ENCODE results near the gene SLC2A8.

The SLC2A8 gene

DNA sequence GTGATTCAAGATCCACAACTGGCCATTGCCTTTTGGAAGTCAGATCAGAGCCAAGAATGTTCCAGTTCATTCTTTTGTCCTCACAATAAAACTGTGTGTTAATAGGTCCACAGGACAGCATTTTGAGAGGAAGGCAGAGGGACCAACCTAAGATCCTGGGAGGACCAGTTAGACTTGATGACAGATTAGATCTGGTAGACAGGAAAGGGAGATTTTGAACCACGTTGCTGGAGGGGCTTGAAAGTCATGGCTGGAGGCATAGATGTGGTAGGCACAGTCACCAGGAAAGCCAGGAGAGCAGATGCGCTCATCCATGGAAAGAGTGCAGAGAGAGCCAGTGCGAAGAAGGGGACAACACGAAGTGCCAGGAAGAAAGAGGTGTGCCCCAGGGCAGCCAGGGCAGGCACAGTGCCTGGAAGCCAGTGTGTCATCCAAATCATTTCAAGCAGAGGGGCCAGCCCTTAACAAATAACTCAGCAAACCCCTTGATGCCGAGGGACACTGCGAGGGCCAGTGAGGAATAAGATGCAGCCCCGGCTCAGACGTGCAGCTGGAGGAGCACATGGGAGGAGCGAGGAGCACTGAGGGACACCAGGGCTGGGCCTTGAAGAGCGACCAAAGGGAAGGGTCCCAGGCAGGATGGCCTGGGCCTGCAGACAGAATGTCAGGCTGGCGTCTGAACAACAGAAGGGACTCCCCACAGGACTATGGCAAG is 12.8 kb upstream of the SLC2A8 start:
- DNase-seq = no peak

DNA sequence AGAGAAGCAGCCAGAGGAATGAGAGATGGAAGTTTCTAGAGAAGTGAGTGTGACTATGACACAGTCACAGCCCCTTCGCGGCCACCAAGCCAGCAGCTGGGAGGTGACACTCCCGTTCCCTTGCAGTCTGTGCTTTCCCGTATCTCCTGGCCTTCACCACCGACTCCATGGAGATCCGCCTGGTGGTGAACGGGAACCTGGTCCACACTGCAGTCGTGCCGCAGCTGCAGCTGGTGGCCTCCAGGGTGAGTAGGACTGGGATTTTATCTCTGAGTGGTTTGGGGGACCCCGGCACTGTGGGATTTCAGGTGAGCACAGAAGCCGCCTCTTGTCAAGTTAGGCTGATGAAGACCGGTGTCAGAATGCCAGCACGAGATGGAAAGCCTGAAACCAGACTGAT is 12.1 kb upstream of the SLC2A8 start:
- no peak for DNase-seq

DNA sequence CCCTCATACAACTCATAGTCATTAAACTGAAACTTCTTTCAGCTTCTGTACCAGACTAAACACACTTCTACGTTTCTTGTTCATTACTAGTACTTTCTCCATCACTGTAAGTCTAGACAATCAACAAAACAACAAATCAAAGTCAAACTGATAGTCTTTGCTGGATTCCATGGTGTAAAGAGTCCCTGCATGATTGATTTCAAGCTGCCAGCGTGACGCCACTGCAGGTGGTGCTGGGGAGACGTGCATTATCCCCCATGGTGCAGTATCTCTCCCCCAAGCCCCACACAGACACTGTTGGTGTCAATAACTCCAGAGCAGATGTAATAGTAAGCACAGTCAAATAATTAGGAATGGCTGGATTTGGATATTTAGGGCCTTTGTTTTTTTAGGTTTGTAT is 10.7 kb upstream of the SLC2A8 start:
- no peak for DNase-seq

DNA sequence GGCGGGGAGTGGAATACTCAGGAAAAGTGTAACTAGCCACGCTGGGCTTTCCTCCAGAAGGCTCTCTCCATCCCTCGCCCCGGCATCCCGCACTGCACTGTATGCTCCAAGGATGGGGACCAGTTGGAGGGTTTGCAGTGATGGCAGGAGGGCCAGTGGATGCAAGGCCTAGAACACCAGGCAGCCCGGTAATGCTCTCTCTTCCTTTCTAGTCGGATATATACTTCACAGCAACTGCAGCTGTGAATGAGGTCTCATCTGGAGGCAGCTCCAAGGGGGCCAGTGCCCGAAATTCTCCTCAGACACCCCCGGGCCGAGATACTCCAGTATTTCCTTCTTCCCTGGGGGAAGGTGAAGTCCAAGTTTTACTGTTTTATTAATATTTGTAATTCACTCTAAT is 10.0 kb upstream of the SLC2A8 start:
- DNase-seq = no peak

DNA sequence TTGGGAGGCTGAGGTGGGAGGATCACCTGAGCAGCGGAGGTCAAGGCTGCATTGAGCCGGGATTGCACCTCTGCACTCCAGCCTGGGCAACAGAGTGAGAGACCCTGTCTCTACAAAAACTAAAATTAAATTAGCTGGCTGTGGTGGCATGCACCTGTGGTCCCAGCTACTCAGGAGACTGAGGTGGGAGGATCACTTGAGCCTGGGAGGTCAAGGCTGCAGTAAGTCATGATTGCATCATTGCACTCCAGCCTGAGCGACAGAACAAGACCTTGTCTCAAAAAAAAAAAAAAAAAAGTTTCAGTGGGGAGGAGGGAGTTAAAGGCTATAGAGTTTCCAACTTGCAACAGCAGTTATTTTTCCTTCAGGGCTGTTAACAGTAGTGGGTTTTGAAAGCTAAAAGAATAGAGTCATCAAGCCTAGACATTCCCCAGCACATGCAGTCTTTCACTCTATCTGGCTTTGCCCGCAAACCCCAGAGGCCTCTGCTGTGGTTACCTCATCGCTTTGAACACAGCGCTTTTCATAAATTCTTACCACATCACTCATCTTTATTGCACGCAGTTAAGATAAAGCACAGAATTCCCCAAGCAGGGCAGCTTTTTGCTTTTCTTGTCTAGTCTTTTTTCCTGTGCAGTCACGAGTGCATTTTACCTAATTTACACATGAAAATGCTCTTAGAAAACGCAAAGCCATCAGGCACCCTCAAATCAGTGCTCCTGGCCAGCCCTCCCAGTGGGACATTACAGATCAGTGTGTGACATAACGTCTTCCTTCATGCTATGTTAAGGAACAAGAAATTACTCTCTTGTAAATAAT is 8.7 kb upstream of the SLC2A8 start:
- DNase-seq = peak; percentile 68

DNA sequence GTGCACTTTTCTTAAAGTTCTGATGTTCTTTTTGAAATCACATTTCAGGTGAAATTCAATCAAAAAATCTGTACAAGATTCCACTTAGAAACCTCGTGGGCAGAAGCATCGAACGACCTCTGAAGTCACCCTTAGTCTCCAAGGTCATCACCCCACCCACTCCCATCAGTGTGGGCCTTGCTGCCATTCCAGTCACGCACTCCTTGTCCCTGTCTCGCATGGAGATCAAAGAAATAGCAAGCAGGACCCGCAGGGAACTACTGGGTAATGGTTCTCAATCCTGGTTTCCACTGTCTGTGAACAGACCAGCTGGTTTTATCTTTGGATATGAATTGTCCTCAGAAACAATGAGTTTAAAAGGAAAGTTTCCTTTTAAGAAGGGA is 8.1 kb upstream of the SLC2A8 start:
- DNase-seq = no peak

DNA sequence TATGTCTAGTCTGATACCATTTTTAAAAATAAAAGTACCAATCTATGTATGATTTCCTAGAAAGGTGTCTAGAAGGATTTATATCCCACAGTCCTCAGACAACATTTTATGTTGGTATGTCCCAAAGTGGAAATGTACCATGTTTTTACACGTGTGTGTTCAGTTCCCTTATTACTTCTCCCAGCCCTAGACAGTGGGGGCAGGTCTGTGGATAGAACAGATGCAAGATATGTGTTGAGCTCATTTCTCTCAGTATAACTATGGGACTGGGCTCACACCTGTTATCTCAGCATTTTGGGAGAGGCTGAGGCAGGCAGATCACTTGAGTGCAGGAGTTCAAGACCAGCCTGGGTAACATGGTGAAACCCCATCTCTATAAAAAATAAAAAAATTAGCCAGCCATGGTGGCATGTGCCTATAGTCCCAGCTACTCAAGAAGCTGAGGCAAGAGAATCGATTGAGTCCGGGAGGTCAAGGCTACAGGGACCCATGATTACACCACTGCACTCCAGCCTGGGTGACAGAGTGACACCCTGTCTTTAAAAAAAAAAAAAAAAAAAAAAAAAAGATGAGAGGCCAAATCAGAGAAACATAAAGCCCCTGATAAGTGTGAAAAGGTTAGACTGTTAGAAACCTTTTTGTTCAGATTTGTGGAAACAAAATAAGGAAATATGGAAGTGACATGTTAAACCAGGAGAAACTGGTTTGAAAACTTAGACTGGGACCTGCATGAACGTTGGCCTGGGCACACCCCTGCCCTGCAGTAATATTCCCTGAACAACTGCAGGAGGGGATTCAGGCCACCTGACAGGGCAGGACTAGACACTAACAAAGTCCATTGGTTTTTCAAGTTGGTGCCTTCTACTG is 7.4 kb upstream of the SLC2A8 start:
- no peak for DNase-seq

DNA sequence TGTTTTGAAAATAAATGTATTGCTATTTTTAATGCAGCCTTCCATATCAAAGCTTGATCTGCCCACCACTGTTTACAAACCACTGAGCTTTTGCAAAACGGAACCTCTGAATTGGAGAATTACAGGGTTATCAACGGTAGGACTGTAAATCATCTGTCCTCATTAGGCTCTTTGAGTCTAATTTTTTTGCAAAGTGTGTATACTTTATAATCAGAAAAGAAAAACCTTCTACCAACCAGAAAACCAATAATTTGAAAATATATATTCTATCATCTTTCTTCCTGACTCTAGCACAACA is 6.8 kb upstream of the SLC2A8 start:
- DNase-seq = no peak

DNA sequence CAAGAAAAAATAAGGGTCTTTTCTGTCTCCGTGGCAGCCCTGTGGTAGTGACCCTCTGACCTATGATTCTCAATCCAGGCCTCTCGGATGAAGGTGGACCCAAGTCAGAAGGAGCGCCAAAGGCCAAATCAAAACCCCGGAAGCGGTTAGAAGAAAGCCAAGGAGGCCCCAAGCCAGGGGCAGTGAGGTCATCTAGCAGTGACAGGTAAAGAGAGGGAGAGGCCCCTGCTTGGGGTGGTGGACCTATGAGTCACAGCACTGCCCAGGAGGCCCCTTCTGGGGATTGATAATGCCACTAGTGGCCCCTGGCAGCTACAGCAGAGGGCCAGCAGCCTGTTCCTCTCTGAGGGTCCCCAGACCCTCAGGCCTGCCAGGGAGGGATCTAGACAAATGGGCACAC is 6.4 kb upstream of the SLC2A8 start:
- no peak for DNase-seq

DNA sequence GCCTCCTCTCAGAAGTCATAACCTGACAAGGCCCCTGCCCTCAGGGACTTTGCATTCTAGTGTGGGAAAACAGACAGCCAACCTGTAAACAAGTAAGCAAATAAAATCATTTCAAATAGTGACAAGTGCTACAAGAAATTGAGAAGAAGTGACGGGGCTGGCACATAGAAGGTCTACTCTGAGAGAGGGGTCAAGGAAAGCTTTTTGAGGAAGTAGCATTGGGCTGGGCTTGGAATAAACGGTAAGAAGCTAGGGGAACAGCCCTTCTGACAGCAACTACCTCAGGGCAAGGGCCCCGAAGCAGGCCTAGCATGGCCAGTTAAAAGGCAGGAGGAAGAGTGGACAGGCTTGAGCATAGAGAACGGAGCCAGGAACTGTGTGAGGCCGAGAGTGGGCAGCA is 4.8 kb upstream of the SLC2A8 start:
- DNase-seq = no peak

DNA sequence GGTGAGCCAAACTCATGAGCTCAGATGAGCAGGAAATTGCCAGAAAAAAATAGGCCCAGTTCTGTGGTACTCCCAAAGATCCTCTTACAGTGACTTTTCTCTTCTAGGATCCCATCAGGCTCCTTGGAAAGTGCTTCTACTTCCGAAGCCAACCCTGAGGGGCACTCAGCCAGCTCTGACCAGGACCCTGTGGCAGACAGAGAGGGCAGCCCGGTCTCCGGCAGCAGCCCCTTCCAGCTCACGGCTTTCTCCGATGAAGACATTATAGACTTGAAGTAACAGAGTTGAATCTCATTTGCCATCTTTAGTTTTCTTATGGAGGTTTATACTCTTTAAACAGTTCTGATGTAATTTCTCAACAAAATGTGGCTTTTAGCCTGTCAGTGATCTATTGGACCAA is 4.0 kb upstream of the SLC2A8 start:
- DNase-seq = no peak

DNA sequence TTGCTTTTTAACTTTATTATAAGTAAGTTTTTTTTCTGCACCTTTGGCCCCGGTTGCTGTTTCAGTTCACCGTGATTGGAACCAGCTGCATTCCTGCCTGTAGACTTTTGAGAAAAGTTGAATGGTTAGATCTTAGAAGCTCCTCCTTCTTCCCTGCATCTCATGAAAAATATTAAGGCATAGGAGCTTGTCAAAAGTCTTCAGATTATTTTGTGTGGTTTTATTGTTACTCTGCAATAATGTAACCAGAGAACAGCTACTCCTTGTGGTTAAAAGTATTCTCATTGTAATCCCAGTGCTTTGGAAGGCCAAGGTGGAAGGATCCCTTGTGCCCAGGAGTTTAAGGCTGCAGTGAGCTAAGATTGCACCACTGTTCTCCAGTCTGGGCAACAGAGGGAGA is 3.3 kb upstream of the SLC2A8 start:
- no peak for DNase-seq

DNA sequence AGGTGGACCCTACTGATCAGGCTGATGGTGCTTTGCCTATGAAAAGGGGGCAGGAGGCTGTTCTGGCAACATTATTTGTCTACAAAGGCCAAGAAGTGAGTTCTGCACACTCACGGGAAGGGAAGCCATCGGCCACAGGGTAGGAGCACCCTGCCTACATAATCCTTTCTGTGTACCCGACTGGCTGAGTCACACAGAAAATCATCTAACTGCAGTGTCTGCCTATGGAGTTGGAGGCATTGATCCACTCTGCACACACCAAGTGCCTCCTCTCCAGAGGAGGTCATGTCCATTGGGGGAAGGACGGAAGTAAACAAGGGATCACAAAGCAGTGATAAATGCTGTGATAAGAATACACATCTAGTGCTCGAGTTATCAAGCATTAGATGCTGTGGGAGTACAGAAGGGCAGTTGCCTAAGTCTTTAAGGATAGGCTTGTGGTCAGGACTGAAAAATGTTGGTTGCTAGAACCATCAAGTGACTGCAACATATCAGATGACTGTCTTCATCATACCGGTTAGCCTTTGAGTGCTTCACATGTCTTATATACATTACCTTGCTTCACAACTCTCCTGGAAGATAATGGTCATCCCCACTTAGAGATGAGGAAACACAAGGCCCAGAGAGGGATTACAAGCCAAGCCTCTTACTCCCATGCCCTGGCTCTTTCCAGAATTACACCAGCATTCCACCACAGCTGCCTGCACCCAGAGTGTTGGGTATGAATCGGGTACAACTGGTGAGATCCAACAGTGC is 1.3 kb upstream of the SLC2A8 start:
- no peak for DNase-seq

DNA sequence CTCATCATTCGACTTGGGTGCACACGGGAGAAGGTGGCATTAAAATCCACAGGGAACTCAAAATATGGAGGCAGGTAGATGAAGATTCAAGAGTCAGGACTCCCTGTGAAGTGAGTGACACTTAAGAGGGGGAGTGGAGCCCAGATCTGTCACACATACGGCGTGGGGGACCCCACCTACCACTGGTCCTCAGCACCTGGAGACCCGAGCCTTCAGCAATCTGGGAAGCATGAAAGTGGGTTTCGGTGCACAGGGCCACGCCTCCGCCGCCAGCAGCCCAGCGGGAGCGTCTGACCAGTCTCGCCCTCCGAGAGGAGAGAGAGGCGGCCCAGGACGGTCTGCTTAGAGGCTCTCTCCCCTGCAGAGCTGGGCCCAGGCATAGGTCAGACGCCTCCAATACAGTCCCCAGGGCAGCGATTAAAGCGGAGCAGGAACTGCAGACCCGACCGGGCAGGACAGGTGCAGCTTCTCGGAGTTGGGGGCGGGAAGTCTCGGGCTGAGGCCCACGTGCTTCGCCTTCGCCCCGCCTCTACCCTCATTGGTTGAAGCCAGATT is 639 bp upstream of the SLC2A8 start:
- DNase-seq = no peak

DNA sequence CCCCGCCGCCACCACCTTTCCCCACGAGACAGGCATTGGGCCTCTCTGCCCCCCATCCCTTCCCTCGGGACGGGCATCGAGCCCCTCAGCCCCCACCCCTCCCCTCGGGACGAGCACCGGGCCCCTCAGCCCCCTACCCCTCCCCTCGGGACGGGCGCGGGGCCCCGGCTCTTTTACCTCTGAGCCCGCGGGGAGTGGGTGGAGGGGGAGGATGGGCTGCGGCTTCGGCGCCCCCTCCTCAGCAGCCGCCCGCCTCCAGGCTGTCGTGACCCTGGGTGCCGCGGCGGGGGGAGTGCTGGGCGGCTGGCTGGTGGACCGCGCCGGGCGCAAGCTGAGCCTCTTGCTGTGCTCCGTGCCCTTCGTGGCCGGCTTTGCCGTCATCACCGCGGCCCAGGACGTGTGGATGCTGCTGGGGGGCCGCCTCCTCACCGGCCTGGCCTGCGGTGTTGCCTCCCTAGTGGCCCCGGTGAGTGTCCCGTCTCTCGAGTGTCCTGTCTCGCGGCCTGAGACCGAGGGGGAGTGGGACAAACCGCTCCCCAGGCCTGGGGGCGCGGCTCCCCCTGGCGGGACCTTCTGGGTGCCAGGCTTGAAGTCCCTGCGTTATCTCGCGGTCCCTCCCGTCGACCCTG is 791 bp downstream of the SLC2A8 start:
- peak; percentile 16 for DNase-seq

DNA sequence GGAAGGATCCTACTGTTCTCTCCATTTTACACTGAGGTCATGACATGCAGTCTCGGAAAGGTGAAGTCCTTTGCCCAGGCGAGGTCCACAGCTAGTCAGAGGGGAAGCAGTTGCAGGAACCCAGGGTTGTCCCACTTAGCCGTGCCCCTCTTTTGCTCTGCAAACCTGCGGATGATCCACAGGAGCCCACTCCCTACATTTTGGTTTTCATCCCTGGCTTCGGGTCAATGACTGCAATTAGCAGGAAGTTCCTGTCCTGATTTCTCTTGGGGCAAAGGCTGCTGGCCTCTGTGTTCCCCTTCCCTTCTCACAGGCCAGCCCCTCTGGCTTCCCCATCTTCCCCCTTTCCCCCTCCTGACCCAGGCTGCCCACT is 1.3 kb downstream of the SLC2A8 start:
- no peak for DNase-seq

DNA sequence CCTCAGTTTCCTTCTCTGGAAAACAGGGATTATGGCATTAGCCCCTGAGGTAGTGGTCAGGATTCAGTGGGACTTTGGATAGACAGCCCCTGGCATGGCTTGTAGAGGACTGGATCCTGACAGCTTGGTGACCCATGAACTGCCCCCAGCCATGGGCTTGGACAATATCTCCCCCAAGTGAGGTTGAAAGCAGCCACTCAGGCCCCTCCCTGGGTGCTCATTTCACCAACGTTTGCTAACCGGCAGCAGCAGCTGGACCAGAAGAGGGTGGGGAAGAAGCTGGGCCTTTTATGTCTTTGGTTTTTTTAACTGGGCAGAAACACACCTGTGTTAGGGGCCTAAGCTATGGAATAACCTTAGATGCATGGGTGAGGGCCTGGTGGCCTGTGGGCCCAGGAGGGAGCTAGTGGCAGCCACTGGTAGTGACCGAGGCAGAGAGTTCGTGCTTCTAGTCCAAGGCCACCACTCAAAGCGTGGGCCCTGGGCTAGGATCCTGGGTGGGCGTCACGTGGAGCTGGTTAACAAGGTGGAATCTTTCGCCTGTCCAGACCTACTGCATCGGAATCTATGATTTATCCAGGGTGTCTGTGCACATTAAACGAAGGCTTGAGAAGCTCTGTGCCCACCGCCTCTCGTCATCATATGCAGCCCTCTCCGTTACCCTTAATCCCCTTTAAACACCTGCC is 1.9 kb downstream of the SLC2A8 start:
- no peak for DNase-seq

DNA sequence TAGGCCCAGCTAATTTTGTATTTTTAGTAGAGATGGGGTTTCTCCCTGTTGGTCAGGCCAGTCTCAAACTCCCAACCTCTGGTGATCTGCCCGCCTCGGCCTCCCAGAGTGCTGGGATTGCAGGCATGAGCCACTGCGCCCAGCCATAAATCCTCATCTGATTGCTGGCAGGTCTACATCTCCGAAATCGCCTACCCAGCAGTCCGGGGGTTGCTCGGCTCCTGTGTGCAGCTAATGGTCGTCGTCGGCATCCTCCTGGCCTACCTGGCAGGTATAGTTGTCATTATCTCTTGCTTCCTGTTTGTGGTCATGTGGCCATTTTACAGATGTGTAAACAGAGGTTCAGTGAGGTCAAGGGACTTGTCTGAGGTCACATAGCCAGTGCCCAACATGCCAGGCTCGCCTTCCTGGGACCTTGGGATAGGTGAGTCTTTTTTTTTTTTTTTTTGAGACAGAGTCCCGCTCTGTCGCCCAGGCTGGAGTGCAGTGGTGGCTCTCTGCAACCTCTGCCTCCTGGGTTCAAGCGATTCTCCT is 2.8 kb downstream of the SLC2A8 start:
- no peak for DNase-seq

DNA sequence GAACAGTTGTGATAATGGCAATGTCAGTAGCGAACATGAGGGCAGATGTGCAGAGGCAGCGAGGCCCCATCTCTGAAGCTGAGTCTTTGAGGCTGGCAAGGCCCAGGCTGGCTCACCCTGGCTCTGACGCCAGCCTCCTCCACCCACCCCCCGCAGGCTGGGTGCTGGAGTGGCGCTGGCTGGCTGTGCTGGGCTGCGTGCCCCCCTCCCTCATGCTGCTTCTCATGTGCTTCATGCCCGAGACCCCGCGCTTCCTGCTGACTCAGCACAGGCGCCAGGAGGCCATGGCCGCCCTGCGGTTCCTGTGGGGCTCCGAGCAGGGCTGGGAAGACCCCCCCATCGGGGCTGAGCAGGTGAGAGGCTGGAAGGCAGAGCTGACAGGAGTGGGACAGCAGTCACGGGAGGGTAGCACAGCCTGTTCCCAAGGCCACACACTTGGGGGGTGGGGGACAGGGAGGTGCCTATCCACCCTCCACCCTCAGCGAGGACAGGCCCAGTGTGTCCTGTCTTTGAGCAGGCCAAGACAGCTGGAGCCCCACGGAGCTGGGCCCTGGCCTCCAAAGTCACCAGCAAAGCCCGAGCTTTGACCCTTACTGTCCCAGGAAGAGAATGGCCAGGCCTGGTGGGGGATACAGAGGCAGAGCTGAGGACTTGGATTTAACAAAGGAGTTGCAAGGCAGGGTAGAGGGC is 5.6 kb downstream of the SLC2A8 start:
- no peak for DNase-seq

DNA sequence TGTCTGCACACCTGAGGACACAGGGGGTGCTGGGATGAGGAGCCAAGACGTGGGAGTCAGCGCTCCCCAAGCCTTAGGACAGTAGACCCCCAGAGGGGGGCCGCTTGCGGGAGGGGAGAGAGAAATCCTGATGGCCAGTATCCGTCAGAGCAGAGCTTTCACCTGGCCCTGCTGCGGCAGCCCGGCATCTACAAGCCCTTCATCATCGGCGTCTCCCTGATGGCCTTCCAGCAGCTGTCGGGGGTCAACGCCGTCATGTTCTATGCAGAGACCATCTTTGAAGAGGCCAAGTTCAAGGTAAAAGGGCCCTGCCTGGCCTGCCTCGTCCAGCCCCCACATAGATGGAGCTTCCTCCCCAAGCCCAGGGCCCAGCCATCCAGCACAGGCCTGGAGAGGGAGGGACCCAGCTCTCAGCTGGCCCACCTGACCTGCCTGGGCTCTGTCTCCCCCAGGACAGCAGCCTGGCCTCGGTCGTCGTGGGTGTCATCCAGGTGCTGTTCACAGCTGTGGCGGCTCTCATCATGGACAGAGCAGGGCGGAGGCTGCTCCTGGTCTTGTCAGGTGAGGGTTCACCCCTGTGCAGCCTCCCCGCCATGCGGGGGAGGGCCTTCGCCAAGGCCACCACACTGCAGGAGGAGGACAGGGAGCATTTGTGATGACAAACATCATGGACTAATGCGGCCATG is 6.7 kb downstream of the SLC2A8 start:
- no peak for DNase-seq

Data from stimulated activated CD4-positive, alpha-beta T cell treated with anti-CD3 and anti-CD28 coated beads, Interleukin-12 subunit alpha, Interleukin-12 subunit beta, amount 100 ng/mL, for 4 hours (primary cell).